GM12875 (cell line): ENCODE measurements around the gene RGS7.
A peak's percentile ranks its signal among the peaks of the same experiment; 100 is the strongest.

Experiments used
- H3K4me3 ChIP-seq: one replicate; pipeline ENCODE4 v1.5.1; 2011; ENCODE audit warnings: low read depth, low read length, control low read depth
- CTCF ChIP-seq: IDR thresholded peaks from 2 replicates; pipeline ENCODE4 v1.5.1; 2011; ENCODE audit warnings: low read depth, mild to moderate bottlenecking, control low read depth, inconsistent platforms, low read length, moderate library complexity, borderline replicate concordance; ENCODE audit not compliant: insufficient read depth

Gene RGS7

DNA sequence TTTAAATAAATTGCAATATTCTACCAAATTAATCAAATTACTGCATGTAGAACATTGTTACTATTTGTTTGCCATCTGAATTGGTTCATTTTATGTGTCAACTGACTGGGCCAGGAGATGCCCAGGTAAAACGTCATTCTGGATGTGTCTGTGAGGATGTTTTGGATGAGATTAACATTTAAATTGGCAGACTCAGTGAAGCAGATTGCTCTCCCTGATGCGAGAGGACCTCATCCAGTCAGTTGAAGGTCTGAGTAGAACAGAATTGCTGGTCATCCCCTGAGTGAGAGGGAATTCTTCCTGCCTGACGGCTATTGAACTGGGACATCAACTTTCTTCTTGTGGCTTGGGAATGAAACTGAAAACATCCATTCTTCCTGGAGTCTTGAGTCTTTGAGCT lies 623.0 kb downstream of the RGS7 start:
- no peak for TF ChIP-seq CTCF
- H3K4me3 ChIP-seq, result no peak overlapping the region

GRCh38 chr1:240732390-240732789 lies 624.6 kb downstream of the RGS7 start:
- no peak overlapping the region for H3K4me3 ChIP-seq
- peak; percentile 42; the same call in 1 of the 2 replicates for TF ChIP-seq CTCF
